ENCODE results near the gene MCHR1.
"Not testable (repeated sequence)": the region's sequence is repeated elsewhere in the genome, so short reads cannot be mapped to it uniquely, and the experiment has no call there.

Gene MCHR1

DNA sequence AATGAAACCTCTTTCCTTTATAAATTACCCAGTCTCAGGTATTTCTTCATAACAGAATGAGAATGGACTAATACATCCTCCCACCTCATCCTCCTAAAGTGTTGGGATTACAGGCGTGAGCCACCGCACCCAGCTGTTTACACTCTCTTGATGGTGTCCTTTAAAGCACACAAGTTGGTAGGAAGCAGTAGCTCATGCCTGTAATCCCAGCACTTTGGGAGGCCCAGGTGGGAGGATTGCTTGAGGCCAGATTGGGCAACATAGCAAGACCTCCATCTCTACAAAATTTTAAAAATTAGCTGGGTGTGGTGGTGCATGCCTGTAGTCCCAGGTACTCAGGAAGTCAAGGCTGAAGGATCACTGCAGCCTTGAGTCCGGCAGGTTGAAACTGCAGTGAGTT, 23.3 kb upstream of the MCHR1 start:
- not testable (repeated sequence) for DNase-seq (ENCODE audit: low read depth in 3 of 3, low spot score in 1 of 3)

DNA sequence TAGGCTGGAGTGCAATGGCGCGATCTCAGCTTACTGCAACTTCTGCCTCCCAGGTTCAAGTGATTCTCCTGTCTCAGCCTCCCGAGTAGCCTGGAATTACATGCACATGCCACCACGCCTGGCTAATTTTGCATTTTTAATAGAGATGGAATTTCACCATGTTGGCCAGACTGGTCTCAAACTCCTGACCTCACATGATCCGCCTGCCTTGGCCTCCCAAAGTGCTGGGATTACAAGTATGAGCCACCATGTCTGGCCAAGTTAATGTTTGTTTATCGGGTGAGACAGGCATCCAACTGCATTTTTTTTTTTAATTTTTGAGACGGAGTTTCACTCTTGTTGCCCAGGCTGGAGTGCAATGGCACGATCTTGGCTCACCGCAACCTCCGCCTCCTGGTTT, 22.6 kb upstream of the MCHR1 start:
- DNase-seq (ENCODE audit: low read depth in 3 of 3, low spot score in 1 of 3) = not testable (repeated sequence)

DNA sequence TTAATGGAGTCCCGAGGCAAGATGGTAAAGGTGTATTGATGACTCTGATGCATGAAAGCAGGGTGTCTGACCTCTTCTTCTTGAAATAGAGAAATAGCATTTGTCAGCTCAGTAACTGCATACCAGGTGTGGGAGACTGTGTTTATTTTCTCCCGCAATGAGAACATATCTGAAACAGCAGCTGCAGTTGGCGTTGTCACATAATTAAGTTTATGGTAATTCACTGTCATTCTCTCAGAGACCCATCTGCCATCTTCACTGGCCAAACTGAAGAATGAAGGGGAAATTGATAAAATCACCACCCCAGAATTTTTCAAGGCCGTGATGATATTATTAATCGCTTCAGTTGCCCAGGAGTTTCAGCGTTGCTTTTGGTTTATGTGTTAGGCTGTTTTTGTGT, 20.1 kb upstream of the MCHR1 start:
- no peak for DNase-seq (ENCODE audit: low read depth in 3 of 3, low spot score in 1 of 3)

DNA sequence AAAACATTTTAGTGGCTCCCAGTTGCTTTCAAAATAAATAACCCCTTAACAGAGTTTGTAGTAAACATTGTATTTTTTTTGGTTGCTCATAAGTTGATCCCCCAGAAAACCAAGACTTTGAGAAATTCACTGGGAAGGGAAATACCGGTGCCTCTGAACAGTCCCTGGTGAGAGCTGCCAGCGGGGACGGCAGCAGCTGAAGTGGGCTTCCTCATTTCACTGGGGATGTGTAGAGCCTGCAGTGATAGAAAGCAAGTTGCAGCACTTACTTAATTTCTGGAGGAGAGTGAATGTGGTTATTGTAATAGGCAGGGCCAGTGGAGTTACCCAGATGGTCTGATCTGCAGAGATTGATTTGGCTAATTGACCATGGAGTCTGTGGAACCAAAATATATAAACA, 18.6 kb upstream of the MCHR1 start:
- no peak for DNase-seq (ENCODE audit: low read depth in 3 of 3, low spot score in 1 of 3)

DNA sequence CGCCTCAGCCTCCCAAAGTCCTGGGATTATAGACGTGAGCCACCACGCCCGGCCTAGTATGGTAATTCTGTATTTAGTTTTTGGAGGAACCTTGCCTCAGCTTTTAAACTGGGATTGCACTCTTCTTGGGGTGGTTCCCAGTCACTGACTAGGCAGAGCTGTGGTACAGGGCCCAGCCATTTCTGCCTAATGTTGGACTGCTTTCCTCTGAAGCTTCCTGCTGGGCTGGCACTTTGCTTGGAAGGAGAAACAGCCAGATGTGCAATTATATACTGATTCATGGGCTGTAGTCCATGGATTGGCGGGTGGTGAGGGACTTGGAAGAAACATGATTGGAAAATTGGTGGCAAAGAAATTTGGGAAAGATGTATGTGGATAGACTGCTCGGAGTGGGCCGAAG, 17.6 kb upstream of the MCHR1 start:
- DNase-seq (ENCODE audit: low read depth in 3 of 3, low spot score in 1 of 3) = no peak

GRCh38 chr22:40665312-40665711, 14.0 kb upstream of the MCHR1 start:
- no peak for DNase-seq (ENCODE audit: low read depth in 3 of 3, low spot score in 1 of 3)

DNA sequence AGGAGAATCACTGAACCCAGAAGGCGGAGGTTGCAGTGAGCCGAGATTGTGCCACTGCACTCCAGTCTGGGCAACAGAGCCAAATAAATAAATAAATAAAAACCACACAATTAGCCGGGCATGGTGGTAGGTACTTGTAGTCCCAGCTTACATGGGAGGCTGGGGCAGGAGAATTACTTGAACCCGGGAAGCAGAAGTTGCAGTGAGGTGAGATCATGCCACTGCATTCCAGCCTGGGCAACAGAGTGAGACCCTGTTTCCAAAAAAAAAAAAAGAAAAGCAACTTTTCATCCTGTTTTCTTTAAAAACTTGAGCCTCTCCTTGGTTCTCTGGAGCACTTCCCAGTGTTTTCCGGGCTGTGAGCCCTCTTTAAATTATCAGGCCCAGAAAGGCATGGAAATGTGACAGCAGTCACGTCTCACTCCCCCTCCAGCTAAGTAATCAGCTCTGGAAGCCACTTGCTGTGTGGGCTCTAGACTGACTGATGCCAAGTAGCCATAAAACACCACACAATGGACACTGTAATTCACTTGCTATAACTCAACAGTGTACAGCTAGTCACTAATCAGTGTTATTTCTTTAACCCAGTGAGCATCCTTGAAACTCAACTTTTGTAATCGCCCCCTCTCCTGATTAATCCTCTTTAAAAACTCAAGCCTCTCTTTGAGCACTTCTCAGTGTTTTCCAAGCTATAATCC, 13.0 kb upstream of the MCHR1 start:
- DNase-seq (ENCODE audit: low read depth in 3 of 3, low spot score in 1 of 3) = no peak

- no peak for DNase-seq (ENCODE audit: low read depth in 3 of 3, low spot score in 1 of 3)
These were observed 10.5 kb upstream of the MCHR1 start for GRCh38 chr22:40668611-40669411.

DNA sequence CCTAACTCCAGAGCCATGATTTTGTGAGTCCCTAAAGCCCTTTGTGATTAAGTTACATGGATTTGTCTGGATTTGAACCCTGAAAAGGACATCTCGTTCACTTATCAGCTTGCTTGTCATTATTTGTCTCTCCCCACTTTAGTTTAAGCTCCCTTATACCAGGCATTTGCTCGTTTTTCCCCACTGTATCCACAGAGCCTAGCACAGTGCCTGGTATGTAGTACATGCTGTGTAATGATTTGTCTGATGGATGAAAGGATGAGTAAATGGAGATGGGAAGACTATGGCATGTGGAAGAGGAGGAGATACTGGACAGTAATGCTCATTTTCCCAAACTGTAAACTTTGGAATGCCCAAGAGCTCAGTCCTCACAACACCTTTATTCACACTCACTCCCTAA, 9.2 kb upstream of the MCHR1 start:
- DNase-seq (ENCODE audit: low read depth in 3 of 3, low spot score in 1 of 3) = no peak

- DNase-seq (ENCODE audit: low read depth in 3 of 3, low spot score in 1 of 3) = no peak
These were observed 7.9 kb upstream of the MCHR1 start for GRCh38 chr22:40671369-40671768.

- DNase-seq (ENCODE audit: low read depth in 3 of 3, low spot score in 1 of 3) = no peak
These were observed 7.4 kb upstream of the MCHR1 start for GRCh38 chr22:40671796-40672360.

GRCh38 chr22:40673017-40673416, 6.3 kb upstream of the MCHR1 start:
- DNase-seq (ENCODE audit: low read depth in 3 of 3, low spot score in 1 of 3) = no peak

GRCh38 chr22:40674274-40674673, 5.0 kb upstream of the MCHR1 start:
- DNase-seq (ENCODE audit: low read depth in 3 of 3, low spot score in 1 of 3) = no peak

GRCh38 chr22:40676166-40676565, 3.1 kb upstream of the MCHR1 start:
- not testable (repeated sequence) for DNase-seq (ENCODE audit: low read depth in 3 of 3, low spot score in 1 of 3)

GRCh38 chr22:40676644-40677043, 2.6 kb upstream of the MCHR1 start:
- no peak for DNase-seq (ENCODE audit: low read depth in 3 of 3, low spot score in 1 of 3)

DNA sequence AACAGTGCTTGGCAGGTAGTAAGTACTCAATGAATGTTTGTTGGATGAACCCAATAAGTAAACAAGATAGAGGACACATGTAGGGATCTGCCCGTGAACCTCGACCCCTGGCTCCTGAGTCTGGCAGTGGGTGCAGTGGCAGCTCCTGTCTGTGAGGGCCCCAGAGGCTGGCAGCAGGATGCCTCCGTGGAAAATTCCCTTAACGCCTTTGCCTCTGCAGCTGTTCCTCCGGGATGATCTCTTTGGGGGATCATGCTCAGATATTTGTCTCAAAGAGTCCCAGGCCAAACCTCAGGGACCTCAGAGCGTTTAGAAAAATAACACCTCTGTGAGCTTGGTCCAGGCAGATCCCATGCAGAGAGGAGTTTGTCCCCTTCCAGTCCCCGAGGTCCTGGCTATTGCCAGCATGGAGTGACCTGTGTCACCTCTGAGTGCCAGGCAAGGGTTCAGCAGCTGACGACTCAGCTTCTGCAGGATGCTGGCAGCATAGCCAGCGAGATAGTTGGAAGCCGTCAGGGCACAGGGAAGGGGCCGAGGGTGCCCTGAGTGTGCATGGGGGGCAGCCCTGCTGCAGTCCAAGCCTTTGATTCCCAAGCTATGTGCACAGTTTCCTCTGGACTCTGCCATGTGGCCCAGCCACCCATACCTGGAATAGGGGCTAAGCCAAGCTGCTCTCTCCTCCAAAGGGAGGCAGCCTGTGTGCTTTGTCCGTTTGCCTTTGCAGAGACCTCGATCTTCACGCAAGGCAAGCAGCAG, 613 bp upstream of the MCHR1 start:
- no peak for DNase-seq (ENCODE audit: low read depth in 3 of 3, low spot score in 1 of 3)

DNA sequence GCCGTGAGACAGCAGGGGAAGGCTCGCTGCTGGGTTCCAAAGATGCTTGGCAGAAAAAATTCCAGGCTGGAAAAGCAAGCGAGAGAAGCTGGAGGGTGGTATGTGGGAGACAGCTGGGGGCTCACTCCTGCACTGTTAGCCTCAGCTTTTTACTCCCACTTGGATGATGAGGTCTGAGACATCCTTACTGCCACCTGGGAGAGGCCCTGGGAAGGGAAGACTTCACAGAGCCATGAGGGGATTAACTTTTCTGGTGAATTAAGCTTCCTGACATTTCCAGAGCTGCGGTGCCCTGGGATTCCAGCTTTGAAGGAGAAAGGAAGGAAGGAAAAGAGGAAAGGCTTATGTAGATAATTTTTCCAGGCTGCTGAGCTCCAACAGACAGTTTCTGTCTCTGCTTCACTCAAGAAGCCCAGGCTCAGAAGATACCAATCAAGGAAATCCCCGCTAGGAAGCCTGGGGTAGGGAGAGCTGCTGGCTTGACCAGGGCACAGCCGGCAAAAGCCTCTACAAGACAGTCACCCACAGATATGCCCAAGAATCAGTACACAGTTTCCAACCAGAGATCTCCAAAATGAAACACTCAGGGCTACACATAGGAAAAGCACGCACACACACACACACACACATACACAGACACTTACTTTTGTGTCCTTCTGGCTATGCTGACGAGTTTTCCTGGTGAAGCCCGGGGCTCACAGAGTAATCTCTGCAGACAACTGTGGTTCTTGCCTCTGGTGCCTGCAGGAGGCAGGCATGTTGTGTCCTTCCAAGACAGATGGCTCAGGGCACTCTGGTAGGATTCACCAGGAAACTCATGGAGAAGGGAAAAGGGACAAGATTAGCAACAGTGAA, 907 bp downstream of the MCHR1 start:
- DNase-seq (ENCODE audit: low read depth in 3 of 3, low spot score in 1 of 3) = no peak

DNA sequence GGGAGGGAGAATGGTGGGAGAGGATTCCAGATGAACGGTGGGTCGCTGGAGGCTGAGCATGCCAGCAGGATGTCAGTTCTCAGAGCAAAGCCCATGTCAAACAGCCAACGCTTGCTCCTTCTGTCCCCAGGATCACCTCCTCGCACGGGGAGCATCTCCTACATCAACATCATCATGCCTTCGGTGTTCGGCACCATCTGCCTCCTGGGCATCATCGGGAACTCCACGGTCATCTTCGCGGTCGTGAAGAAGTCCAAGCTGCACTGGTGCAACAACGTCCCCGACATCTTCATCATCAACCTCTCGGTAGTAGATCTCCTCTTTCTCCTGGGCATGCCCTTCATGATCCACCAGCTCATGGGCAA, 1.5 kb downstream of the MCHR1 start:
- DNase-seq (ENCODE audit: low read depth in 3 of 3, low spot score in 1 of 3) = no peak

GRCh38 chr22:40681451-40681850, 2.2 kb downstream of the MCHR1 start:
- no peak for DNase-seq (ENCODE audit: low read depth in 3 of 3, low spot score in 1 of 3)

GRCh38 chr22:40684728-40685127, 5.4 kb downstream of the MCHR1 start:
- no peak for DNase-seq (ENCODE audit: low read depth in 3 of 3, low spot score in 1 of 3)

- no peak for DNase-seq (ENCODE audit: low read depth in 3 of 3, low spot score in 1 of 3)
These were observed 6.1 kb downstream of the MCHR1 start for GRCh38 chr22:40685406-40685805.

Measured in stimulated activated CD4-positive, alpha-beta T cell treated with anti-CD3 and anti-CD28 coated beads, TNF-alpha, amount 100 ng/mL, for 1 hour (primary cell).